Keratinocyte (primary cell): ENCODE measurements around the gene NIM1K.

Experiments used
- CTCF ChIP-seq, 3 experiments: IDR thresholded peaks in 1 of 3; conservative IDR thresholded peaks in 1 of 3; optimal IDR thresholded peaks in 1 of 3; 2 replicates in 2 of 3; 3 replicates in 1 of 3; pipeline versions ENCODE3 to v1.5.1; 2011; ENCODE audit warnings: low read length in 3 of 3, mild to moderate bottlenecking in 3 of 3, moderate library complexity in 2 of 3, control low read depth in 1 of 3, inconsistent platforms in 1 of 3; ENCODE audit not compliant: insufficient read depth in 2 of 3; ENCODE audit errors: extremely low read depth in 1 of 3
- EZH2 ChIP-seq: IDR thresholded peaks from one replicate; pipeline ENCODE4 v1.6.1; 2012; ENCODE audit warnings: inconsistent platforms, mild to moderate bottlenecking, low read length, moderate library complexity

- TF ChIP-seq CTCF (optimal IDR thresholded peaks at IDR 0.05 in 1 of 3, IDR thresholded peaks at IDR 0.05 in 1 of 3, conservative IDR thresholded peaks at IDR 0.05 in 1 of 3; ENCODE audit: extremely low read depth in 1 of 3, insufficient read depth in 2 of 3, low read length in 3 of 3) (no peak), EZH2 (no peak)
Measured at GRCh38 chr5:43273552-43273951, 81.5 kb downstream of the NIM1K start.
